GM19324 (cell line): ENCODE measurements around the gene AKT3.
"Not testable (repeated sequence)": the region's sequence is repeated elsewhere in the genome, so short reads cannot be mapped to it uniquely, and the experiment has no call there.

Experiments
- ATAC-seq: cut with Tn5 transposase; IDR thresholded peaks from one replicate; pipeline ENCODE4 v1.9.1; 2021; ENCODE audit warnings: mild to moderate bottlenecking, moderate library complexity; ENCODE audit not compliant: unreplicated experiment, low FRiP score

AKT3 gene

GRCh38 chr1:243713470-243714186 lies 136.4 kb downstream of the AKT3 start:
- no peak for ATAC-seq

GRCh38 chr1:243712941-243713340 lies 137.1 kb downstream of the AKT3 start:
- no peak for ATAC-seq

GRCh38 chr1:243712242-243712641 lies 137.8 kb downstream of the AKT3 start:
- no peak for ATAC-seq

- no peak for ATAC-seq
Measured at GRCh38 chr1:243710467-243710866, 139.6 kb downstream of the AKT3 start.

- ATAC-seq = no peak
Measured at GRCh38 chr1:243708210-243708609, 141.8 kb downstream of the AKT3 start.

GRCh38 chr1:243706563-243706962 lies 143.5 kb downstream of the AKT3 start:
- no peak for ATAC-seq

GRCh38 chr1:243705585-243705984 lies 144.5 kb downstream of the AKT3 start:
- ATAC-seq = no peak

- ATAC-seq = no peak
Measured at GRCh38 chr1:243701872-243702271, 148.2 kb downstream of the AKT3 start.

- no peak for ATAC-seq
Measured at GRCh38 chr1:243693800-243694199, 156.2 kb downstream of the AKT3 start.

GRCh38 chr1:243686159-243686558 lies 163.9 kb downstream of the AKT3 start:
- ATAC-seq = no peak

GRCh38 chr1:243680860-243681259 lies 169.2 kb downstream of the AKT3 start:
- no peak for ATAC-seq

GRCh38 chr1:243672539-243673074 lies 177.4 kb downstream of the AKT3 start:
- no peak for ATAC-seq

- no peak for ATAC-seq
Measured at GRCh38 chr1:243667591-243667990, 182.5 kb downstream of the AKT3 start.

GRCh38 chr1:243667133-243667532 lies 182.9 kb downstream of the AKT3 start:
- no peak for ATAC-seq

GRCh38 chr1:243663651-243664050 lies 186.4 kb downstream of the AKT3 start:
- no peak for ATAC-seq

- not testable (repeated sequence) for ATAC-seq
Measured at GRCh38 chr1:243662169-243662568, 187.9 kb downstream of the AKT3 start.

GRCh38 chr1:243658594-243659105 lies 191.4 kb downstream of the AKT3 start:
- ATAC-seq = no peak

GRCh38 chr1:243657793-243658192 lies 192.2 kb downstream of the AKT3 start:
- no peak for ATAC-seq

GRCh38 chr1:243649530-243649929 lies 200.5 kb downstream of the AKT3 start:
- not testable (repeated sequence) for ATAC-seq

- ATAC-seq = no peak
Measured at GRCh38 chr1:243646841-243647240, 203.2 kb downstream of the AKT3 start.

- no peak for ATAC-seq
Measured at GRCh38 chr1:243645281-243645680, 204.8 kb downstream of the AKT3 start.

- ATAC-seq = no peak
Measured at GRCh38 chr1:243642936-243643335, 207.1 kb downstream of the AKT3 start.
